Stimulated activated CD4-positive, alpha-beta T cell treated with anti-CD3 and anti-CD28 coated beads, Interleukin-12 subunit alpha, Interleukin-12 subunit beta, amount 100 ng/mL, for 24 hours (primary cell): Measurements from ENCODE around the gene C16orf95.

ENCODE experiments used
- DNase-seq, 2 experiments: peaks; one replicate each; pipeline ENCODE4 v3.0.0-alpha.2; 2020; ENCODE audit warnings: low read depth in 2 of 2

C16orf95 gene

GRCh38 chr16:87253536-87253935 lies 63.7 kb downstream of the C16orf95 start:
- no peak for DNase-seq
